ENCODE data around the gene RSPH10B2.
"Not testable (repeated sequence)": the region's sequence is repeated elsewhere in the genome, so short reads cannot be mapped to it uniquely, and the experiment has no call there.

RSPH10B2 gene

DNA sequence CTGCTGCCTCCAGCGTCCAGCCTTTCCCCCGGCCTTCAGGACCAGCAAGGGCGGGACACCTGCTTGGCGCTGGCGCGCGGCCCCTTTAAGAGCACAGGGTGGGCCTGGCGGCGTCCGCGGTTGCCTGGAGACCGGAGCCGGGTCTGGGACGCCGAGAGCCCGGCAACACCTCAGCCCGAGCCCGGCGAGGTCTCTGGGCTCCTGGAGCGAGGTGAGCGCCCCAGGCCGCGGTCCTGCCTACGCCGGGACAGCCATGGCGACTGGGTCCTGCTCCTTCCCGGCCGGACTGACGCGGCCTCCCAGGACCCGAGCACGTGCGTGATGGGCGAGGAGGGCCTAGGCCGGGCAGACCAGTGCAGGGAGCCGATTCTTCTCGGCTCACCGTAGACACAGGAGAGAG is at the start of gene RSPH10B2:
Gene RSPH10B2, plus strand, starts transcription at position 140 of the 400 bp plus-strand sequence. CDS start 3,575 bp downstream, outside the sequence.
- DNase-seq: not testable (repeated sequence)

DNA sequence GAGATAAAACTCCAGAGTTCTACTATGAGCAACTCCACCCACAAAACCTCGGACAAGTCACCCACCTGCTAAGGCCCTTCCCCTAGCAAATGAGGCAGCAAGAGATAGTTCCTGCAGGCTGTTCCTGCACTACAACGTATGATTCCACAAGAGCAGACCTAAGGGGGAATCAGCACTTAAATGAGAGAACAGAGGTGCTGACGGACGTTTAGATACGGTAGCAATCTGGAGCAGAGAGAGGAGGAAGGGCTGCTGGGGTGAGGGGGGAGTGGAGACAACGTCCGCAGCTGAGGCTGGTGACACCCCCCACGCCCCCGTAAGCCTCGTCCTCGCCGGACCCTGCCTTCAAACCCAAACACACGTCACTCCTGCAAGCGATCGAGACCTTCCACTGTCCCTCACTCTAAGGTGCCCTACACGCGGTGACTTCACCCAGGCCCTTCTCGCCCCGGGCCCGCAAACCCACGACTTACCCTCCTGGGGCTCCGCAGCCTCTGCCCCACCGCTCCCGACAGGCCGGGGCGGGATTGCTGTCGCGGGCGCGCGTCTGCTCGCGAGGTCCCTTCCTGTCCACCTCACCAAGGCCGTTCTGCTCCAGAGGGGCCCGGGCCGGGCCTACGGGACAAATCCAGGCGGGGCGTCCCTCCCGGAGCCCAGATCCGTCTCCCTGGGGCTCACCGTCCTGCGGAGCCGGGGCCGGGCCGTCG is 47.8 kb upstream of the RSPH10B2 start:
- DNase-seq: peak; percentile 1 to 40

DNA sequence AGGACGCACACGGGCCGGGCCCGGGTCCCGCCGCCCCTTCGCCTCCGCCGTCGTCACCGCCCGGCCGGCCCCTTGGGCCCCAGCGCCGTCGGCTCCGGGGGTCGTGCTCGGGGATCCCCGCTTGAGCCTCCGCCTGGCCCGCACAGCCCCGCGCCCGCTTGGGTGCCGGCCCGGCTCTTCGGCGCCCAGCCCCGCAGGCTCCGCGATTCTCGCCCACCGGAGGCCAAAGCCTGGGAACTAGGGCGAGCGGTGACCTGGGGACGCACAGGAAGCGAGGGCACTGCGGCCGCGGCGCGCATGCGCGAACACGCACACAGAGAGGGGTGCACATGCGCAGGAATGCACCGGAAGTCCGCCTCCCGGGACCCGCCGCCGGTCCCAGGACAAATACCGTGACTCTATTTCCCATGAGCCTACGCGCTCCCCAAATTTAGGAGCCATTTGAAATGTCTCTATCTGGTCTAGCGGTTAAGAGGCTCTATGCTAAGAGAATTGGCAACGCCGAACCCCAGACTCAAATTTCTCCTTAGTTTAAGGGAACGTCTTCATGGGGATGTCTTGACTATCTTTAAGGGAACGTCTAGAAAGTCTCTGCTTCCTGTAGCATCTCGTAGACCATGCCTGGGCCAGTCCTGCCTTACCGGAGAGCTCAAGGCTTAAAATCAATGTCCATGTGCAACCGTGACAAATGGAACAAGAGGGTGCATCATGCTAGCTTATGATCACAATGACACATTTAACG is 47.1 kb upstream of the RSPH10B2 start, which contains the start of gene ZNF12:
Gene ZNF12, minus strand, starts transcription at position 282 of the 742 bp plus-strand sequence. CDS start 1,774 bp downstream, outside the sequence.
- peak; percentile 83 for DNase-seq

DNA sequence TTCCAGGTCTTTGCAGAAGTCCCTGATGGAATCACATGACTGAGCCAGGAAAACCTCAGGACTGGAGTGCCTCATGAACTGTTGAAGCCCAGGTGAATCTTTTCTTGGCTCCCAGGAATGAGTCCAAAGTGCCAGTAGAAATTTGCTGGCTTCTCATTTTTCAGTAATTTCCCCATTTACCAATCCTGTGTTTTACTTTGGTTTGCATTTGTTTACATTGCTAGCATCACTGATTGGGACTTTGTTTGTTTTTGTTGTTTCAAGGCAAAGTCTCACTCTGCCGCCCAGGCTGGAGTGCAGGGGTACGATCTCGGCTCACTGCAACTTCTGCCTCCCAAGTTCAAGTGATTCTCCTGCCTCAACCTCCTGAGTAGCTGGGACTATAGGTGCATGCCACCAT is 45.6 kb upstream of the RSPH10B2 start:
- no peak for DNase-seq

DNA sequence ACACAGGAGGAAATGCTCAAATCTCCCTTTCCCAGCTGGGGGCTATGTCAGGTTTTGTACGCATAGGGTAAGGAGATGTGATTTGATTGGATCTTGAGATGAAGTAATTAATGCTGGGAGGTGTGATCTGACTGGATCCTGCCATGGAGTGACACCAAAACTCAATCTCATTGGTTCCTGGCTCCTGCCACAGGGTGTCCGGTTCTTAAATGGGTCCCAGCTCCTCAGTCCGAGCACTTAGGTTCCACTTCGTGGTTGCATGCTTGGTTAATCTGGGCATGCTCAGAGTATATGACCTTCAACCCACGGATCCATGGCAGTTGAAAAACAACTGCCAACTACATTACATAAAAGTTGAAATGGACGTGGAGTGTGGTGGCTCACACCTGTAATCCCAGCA is 44.1 kb upstream of the RSPH10B2 start:
- DNase-seq: no peak

DNA sequence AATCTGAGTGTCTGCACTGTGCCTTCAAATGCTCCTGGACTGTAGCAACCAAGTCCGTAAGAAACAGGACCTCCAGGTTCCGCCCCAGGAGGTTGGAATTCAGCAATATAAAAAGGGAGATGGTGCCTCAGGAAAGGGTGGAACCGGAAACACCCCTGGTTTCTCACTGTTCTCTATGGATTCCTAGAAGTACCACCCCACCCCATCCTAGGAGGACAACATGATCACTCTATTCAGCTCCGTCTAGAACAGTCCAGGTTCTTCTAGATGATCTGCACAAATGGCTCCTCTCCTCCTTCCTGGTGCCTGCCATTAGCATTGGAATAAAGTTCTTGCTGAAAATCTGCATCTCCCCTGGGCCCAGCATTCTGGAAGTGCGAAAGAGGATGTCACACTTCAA is 39.5 kb upstream of the RSPH10B2 start:
- DNase-seq: no peak

DNA sequence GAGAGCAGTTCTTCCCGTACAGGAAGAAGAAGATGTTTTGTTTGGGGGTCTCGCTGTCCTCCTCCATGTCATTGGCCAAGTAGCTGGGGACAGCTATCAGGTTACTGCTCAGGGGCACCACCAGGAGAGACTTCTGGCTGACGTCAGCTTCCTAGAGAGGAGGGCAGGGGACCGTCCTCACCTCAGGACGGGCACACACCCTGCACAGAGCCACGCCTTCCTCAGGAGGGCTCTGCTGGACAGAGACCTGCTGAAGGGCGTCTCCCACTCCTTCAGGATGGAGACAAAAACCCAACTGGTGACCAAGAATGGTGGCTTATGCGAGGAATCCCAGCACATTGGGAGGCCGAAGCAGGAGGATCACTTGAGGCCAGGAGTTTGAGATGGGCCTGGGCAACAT is 38.0 kb upstream of the RSPH10B2 start:
- not testable (repeated sequence) for DNase-seq

DNA sequence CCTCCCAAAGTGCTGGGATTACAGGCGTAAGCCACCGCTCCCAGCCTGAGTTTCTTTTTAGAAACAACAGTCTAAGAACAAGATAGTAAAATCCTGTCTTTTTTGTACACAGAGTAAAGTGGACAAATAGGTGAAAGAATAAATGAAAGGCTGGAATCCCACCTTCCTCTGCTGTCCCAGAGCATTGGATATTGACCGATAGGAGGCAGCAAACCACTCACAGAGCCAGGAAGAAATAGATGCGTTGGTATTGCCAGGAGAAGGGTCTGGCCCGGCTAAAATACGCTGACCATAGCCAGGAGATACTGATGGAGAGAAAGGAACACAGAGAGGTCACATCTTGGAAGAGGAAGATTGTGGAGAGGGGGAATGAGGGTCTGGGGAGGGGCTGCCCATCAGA is 35.8 kb upstream of the RSPH10B2 start:
- no peak for DNase-seq

DNA sequence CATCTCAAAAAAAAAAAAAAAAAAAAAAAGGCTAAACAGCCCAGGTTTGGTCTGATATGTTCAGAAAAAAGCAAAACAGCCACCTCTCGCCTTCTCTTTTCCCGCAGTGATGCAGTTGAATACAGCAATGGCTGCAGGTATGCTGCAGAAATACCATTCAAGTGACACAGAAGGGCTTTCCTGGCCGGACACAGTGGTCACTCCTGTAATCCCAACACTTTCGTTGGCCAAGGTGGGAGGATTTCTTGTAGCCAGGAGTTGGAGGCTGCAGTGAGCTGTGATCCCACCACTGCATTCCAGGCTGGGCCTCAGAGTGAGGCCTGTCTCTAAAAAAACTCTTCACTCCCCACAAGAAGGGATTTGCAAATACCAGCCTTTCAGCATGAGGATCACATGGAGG is 29.6 kb upstream of the RSPH10B2 start:
- DNase-seq: not testable (repeated sequence)

DNA sequence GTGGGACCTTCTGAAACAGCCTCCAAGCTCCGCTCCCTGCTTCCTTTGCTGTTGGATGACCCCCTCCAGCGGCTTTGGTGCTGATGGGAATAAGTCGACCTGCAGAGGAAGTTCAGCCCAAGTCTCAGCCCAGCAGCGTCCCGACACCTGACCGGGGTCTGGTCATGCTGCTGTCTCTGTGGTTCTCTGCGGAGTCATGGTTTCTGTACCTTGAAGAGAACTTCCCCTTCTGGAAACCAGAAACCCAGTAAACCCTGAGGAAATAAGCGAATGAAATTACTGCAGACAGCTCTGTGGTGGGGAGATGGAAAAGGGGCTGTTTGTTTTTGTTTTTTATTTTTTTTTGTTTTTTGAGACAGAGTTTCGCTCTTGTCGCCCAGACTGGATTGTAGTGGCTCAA is 28.9 kb upstream of the RSPH10B2 start:
- DNase-seq: no peak

DNA sequence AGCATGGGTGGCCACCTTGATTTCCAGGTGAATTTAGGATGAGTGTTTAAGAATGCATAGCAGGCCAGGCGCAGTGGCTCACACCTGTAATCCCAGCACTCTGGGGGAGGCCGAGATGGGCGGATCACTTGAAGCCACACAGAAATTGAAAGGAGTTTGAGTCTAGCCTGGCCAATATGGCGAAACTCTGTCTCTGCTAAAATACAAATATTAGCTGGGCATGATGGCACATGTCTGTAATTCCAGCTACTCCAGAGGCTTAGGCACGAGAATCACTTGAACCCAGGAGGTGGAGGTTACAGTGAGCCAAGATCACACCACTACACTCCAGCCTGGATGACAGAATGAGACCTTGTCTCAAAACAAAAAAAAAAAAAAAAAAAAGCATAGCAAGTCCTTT is 27.6 kb upstream of the RSPH10B2 start:
- not testable (repeated sequence) for DNase-seq

DNA sequence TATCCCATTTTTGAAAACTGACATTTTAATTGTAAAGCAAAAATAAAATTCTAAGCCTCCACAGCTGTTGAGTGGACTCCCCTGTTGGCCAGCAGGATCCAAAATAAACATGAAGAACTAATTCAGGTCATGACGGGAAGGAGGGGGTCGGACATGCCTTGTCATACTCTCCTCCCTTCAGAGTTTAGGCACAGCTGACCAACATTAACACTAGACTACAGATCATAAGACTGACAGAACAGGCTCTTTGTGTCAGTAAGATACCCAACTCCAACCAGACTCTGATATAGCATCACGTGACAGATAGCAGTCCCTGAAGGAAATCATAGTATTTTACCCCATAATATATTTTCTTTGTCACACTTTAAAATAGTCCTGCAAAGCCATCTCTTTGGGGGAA is 26.2 kb upstream of the RSPH10B2 start:
- DNase-seq: no peak

DNA sequence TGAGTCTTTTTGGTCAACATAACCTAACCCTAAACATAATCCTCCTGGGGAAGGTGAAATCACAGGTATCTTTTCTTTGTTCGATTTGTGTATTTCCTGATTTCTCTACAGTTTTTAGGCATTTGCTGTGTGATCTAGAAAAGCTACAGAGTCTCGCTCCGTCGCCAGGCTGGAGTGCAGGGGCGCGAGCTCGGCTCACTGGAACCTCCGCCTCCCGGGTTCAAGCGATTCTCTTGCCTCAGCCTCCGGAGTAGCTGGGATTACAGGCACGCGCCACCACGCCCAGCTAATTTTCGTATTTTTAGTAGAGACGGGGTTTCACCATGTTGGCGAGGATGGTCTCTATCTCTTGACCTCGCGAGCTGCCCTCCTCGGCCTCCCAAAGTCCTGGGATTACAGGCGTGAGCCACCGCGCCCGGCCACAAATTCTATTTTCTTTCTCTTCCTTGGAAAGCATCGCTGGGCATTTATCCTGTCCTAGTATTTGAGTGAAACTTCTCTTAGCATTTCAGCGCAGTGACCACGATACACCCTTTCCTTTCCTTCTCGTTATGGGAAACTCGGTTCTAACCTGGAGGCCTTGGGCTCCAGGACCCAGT is 24.9 kb upstream of the RSPH10B2 start:
- not testable (repeated sequence) for DNase-seq

DNA sequence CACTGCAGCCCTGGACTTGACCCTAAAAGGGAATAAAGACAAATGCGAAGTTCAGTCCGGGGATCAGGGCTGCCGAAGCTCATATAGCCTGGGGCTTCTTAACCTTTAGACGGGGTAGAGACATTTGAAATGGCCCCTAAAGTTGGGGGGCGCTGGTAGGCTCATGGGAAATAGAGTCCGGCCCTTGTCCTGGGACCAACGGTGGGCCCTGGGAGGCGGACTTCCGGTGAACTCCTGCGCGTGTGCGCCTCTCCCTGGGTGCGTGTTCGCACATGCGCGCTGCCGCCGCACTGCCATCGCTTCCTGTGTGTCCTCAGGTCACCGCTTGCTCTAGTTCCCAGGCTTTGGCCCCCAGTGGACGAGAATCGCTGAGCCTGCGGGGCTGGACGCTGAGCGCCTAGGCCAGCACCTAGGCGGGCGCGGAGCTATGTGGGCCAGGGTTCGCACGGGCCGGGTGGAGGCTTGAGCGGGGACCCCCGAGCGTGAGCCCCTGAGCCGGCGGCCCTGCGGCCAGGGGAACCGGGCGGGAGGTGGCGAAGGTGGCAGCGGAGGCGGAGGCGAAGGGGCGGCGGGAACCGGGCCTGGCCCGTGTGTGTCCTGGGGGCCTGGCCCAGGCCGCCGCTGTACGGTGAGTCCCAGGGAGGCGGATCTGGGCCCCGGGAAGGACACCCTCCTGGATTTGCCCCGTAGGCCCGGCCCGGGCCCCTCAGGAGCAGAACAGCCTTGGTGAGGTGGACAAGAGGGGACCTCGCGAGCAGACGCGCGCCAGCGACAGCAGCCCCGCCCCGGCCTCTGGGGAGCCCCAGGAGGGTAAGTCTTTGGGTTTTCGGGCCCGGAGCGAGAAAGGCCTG is 24.2 kb upstream of the RSPH10B2 start:
- peak; percentile 63 to 84 for DNase-seq

DNA sequence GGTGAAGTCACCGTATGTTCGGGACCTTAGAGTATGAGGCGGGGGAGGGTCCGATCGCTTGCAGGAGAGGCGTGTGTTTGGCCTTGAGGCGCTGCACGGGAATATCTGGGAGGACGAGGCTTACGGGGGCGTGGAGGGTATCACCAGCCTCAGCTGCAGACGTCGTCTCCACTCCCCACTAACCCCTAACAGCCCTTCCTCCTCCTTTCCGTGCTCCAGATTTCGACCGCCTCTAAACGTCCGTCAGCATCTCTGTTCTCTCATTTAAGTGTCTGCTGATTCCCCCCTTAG is 23.6 kb upstream of the RSPH10B2 start:
- DNase-seq: no peak

DNA sequence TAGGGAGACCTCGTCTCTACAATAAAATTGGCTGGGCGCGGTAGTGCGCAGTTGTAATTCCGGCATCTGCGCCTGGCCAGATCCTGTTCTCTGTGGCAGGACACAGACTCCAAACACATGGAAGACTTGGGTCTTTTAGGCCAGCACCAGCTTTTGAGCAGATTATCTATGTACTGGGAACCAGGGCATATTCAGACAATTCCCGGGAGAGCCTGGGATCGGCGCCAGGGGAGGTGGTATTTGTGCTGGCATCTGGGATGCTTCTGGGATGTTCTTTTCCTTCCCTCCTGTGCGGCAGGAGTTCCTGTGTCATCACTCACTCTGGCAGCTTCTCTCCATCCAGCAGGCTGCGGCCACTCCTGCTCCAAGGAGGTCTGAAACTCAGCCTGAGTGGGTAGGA is 15.5 kb upstream of the RSPH10B2 start:
- DNase-seq: not testable (repeated sequence)

DNA sequence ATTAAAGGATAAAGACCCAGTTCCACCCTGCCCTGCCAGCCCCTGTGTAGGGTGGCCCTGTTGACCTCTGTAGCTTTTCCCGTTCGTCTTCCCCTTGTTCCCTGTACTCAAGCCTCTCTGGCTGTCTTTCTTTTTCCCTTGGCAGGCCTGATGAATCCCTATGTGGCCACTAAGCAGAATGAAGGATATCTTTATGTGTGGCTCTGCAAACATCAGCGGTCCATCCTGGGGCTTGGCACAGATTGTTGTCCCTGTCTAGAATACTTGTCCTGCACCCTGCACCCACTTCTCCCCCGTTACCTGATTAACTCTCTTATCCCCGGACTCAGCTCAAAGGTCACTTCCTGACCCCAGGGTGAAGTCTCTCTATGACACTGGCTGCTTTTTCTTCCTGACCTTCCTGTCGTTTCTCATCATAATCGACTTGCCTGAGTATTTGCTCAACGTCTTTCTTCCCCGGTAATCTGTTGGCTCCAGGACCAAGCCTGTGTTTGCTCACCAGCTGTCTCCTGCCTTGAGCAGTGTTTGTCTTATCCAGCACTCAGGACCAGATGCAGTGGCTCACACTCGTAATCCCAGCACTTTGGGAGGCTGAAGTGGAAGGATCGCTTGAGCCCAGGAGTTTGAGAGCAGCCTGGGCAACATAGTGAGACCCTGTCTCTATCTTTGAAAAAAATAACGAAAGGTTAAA is 9.3 kb upstream of the RSPH10B2 start:
- not testable (repeated sequence) for DNase-seq

DNA sequence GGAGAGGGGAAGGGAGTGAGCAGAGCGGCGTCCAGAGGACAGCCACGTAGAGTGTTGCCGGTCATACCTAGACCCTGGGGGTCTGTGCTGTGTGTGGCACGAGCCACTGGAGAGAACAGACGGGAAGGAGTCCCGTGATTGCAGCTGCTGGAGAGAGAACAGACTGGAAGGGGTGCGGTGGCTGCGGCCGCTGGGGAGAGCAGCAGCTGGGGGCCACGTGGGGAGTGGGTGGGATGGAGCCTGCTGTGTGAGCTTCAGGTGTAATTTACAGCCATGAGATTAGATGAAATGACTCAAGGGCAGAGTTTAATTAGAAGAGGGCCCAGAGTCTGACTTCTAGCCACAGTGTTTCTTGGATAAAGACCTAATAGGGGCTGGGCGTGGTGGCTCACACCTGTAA is 4.6 kb upstream of the RSPH10B2 start:
- DNase-seq: not testable (repeated sequence)

DNA sequence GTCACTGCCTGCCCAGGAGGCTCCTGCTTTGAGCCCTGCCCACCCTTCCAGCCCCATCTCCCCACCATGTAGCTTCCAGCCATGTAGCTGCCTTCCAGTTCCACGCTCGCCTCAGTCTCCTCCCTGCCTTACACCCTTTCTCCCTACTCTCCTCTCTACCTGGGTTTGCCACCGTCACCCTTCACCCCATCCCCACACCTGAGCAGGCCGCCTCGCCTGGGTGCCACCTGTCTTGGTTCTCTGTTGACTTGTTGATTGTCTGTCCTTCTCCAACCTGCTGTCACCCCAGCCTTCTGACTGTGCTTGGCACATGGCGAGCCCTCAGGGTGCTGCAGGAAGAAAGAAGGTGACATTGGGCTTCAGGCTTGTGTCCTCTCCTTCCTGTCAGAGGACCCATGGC is 3.7 kb upstream of the RSPH10B2 start:
- not testable (repeated sequence) for DNase-seq

DNA sequence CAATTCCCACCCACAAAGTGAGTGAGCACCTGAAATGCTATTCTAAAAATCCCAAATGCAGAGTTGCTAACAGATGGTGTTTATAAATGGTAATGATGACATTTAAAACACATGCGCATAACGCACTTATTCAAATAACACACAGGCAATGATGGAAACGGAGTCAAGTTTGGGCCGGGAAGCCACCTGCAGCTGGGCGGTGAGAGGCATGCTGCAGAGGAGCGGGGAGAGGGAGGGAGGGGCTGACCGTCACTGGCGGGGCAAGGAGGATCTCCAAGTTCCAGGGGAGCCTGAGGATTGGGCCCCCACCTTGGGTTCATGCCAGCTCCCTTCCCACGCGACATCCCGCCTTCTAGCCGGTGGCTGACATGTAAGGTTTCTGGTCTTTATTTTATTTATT is 7.3 kb downstream of the RSPH10B2 start:
- DNase-seq: not testable (repeated sequence)

DNA sequence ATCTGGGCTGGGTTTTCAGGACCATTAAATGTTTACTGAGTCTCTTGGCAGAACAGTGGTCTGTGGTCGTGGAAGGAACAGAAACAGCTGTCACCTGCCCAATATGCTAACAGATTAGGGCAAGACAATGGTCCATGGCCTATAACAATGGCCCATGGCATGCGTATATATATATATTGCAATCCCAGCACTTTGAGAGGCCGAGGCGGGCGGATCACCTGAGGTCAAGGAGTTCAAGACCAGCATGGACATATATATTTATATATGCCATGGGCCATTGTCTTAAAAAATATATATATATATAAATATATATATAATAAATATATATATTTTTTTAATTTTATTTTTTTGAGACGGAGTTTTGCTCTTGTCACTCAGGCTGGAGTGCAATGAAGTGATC is 27.7 kb downstream of the RSPH10B2 start:
- DNase-seq: not testable (repeated sequence)

DNA sequence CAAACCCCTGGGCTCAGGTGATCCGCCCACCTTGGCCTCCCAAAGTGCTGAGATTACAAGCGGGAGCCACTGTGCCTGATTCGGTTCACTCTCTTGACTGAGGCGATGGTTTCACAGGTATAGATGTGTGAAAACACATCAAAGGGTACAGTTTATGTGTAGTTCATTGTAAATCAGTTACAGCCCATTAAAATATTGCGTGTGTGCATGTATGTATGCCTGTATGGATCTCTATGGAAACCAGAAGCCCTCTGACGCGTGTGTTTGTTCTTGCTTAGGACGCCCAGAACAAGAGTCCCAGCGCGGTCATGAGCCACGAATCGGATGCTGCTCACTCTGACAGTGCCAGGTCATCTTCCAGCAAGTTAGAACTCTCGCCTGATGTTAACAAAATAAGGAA is 35.5 kb downstream of the RSPH10B2 start:
- not testable (repeated sequence) for DNase-seq
